K562 (cell line): ENCODE results near the gene MME. TPM values are rescaled to one million over a fixed set of nuclear protein-coding genes. Genes with fewer than 3 reads are reported as not detected.
A peak's percentile ranks its signal among the peaks of the same experiment; 100 is the strongest.

Experiments
- ATF1 ChIP-seq, 2 experiments: fragments of 450-650 bp in 1 of 2; IDR thresholded peaks; 2 replicates each; pipeline ENCODE4 v1.6.1; 2016; ENCODE audit warnings: missing compliant biosample characterization in 1 of 2, missing genetic modification characterization in 1 of 2
- BACH1 ChIP-seq: fragments of 200-800 bp; sonication (Bioruptor generic); IDR thresholded peaks from 2 replicates; pipeline ENCODE4 v1.6.1; 2016; ENCODE audit warnings: missing genetic modification characterization, missing compliant biosample characterization
- CBFA2T2 ChIP-seq: fragments of 450-650 bp; conservative IDR thresholded peaks from 2 replicates; pipeline ENCODE4 v1.6.1; 2017; ENCODE audit warnings: mild to moderate bottlenecking
- DDX20 ChIP-seq: fragments of 450-650 bp; IDR thresholded peaks from 2 replicates; pipeline ENCODE4 v1.6.1; 2016; ENCODE audit warnings: missing genetic modification characterization, low read depth, mild to moderate bottlenecking, missing compliant biosample characterization, moderate library complexity
- GATAD2B ChIP-seq: fragments of 450-650 bp; IDR thresholded peaks from 2 replicates; pipeline ENCODE4 v1.6.1; 2017; ENCODE audit warnings: mild to moderate bottlenecking, borderline replicate concordance
- KLF1 ChIP-seq: fragments of 450-650 bp; IDR thresholded peaks from 2 replicates; pipeline ENCODE4 v1.6.1; 2016; ENCODE audit warnings: missing genetic modification characterization, missing compliant biosample characterization
- MAZ ChIP-seq, 2 experiments: fragments of 450-650 bp in 1 of 2; sonication (generic) in 1 of 2; formaldehyde crosslinking; IDR thresholded peaks in 1 of 2; conservative IDR thresholded peaks in 1 of 2; 2 replicates each; pipeline versions ENCODE4 v1.4.0 to v1.5.0; 2020; ENCODE audit warnings: mild to moderate bottlenecking in 1 of 2, missing genetic modification reagents in 1 of 2
- NUFIP1 ChIP-seq: fragments of 450-650 bp; IDR thresholded peaks from 2 replicates; pipeline ENCODE4 v1.6.1; 2018; ENCODE audit not compliant: partially characterized antibody
- PHF8 ChIP-seq: fragments of 200-600 bp; sonication (generic); IDR thresholded peaks from 2 replicates; pipeline ENCODE4 v1.6.1; 2012; ENCODE audit warnings: mixed run types, mild to moderate bottlenecking, inconsistent platforms, low read length, moderate library complexity, borderline replicate concordance
- SOX6 ChIP-seq: fragments of 450-650 bp; IDR thresholded peaks from 2 replicates; pipeline ENCODE4 v1.6.1; 2014; ENCODE audit warnings: mild to moderate bottlenecking
- YY1 ChIP-seq, 3 experiments: IDR thresholded peaks; 2 replicates each; pipeline ENCODE4 v1.6.1; 2011; ENCODE audit warnings: low read length in 2 of 3, mild to moderate bottlenecking in 2 of 3, moderate library complexity in 2 of 3, borderline replicate concordance in 1 of 3, control low read depth in 1 of 3, low read depth in 1 of 3; ENCODE audit not compliant: insufficient read depth in 3 of 3, insufficient replicate concordance in 2 of 3, control insufficient read depth in 1 of 3, insufficient read length in 1 of 3; ENCODE audit errors: extremely low read depth in 1 of 3
- ZNF121 ChIP-seq: sonication (generic); formaldehyde crosslinking; conservative IDR thresholded peaks from 2 replicates; pipeline ENCODE4 v1.8.0; 2022; ENCODE audit warnings: missing genetic modification reagents
- ZNF217 ChIP-seq: sonication (generic); formaldehyde crosslinking; IDR thresholded peaks from 2 replicates; pipeline ENCODE4 v1.8.0; 2022; ENCODE audit warnings: mild to moderate bottlenecking, missing genetic modification reagents
- ZNF318 ChIP-seq, 2 experiments: fragments of 450-650 bp; IDR thresholded peaks; 2 replicates each; pipeline ENCODE4 v1.6.1; 2016; ENCODE audit warnings: mild to moderate bottlenecking in 2 of 2, borderline replicate concordance in 1 of 2, low read depth in 1 of 2, moderate library complexity in 1 of 2
- ZNF354B ChIP-seq: fragments of 250-450 bp; sonication (Bioruptor Pico); IDR thresholded peaks from 2 replicates; pipeline ENCODE4 v1.4.0; 2020
- polyA plus RNA-seq, 8 experiments: library from polyadenylated mRNA; depleted of rRNA in 4 of 8; stranded (reverse) in 5 of 8; unstranded in 3 of 8; fragments of >200 nt; fragmentation: Nextera tagmentation in 2 of 8; fragmentation: Illumina TruSeq in 1 of 8; extraction: Ambion mirVana in 2 of 8; extraction: Trizol in 1 of 8; gene quantifications; 2 replicates each; pipeline versions ENCODE4 v1.2.1 to v1.2.3, GENCODE V29; 2011 to 2014; ENCODE audit warnings: inconsistent platforms in 1 of 8, missing spikeins in 1 of 8
- total RNA-seq, 7 experiments: library from RNA; depleted of rRNA in 6 of 7; stranded (reverse); fragments of >200 nt in 6 of 7; fragmentation: Illumina TruSeq in 2 of 7; extraction: Trizol in 2 of 7; gene quantifications; 2 replicates each; pipeline versions ENCODE4 v1.2.1 to v1.2.3, GENCODE V29; 2011 to 2021; ENCODE audit warnings: low replicate concordance in 1 of 7
- TF ChIP-seq, protein P1 (sequence below): sonication (generic); formaldehyde crosslinking; IDR thresholded peaks from 2 replicates; pipeline ENCODE4 v1.8.0; 2022; ENCODE audit warnings: mild to moderate bottlenecking, missing genetic modification reagents
- TF ChIP-seq, protein P2 (sequence below): fragments of 450-650 bp; IDR thresholded peaks from 2 replicates; pipeline ENCODE4 v1.6.1; 2016; ENCODE audit warnings: low read depth, mild to moderate bottlenecking, moderate library complexity

MME gene
- total and polyA plus RNA-seq, 9 of the 15 experiments (the other 6 are each of a cell fraction or from before 2014, with no cell fraction given), result 0.80 to 8.6 (median 2.5) TPM

DNA sequence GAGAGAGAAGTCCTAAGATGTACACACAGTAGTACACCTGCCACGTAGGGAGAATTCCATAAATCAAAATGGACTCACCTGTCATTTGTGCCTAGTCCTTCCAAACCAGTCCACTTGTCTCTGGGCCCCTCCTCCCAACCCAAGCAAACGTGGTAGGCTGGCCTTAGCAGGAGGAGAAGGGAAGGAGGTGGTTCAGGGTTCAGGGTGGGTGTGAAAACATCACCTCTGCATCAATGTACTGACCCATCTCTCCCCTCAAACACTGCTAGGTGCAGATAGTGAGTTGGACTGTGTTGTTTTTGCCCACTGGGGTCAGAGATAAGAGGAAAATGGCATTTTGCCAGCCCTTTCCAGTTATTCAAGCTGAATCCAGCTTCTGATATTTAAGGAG lies 99.3 kb downstream of the MME start (continued):
- TF ChIP-seq ATF1 (CRISPR knock-in tag; IDR thresholded peaks at IDR 0.05) (no peak), ATF1 (tag; IDR thresholded peaks at IDR 0.05) (no peak), BACH1 (tag) (no peak), SOX6 (peak; percentile 80), PHF8 (no peak), ZNF318 (IDR thresholded peaks at IDR 0.05; ENCODE audit: borderline replicate concordance in 1 of 2, low read depth in 1 of 2) (no peak), ZNF217 (CRISPR knock-in tag) (no peak), GATAD2B (no peak), ZNF121 (CRISPR knock-in tag) (no peak), YY1 (IDR thresholded peaks at IDR 0.05; ENCODE audit: borderline replicate concordance in 1 of 3, control insufficient read depth in 1 of 3, extremely low read depth in 1 of 3, insufficient read depth in 3 of 3, insufficient read length in 1 of 3, insufficient replicate concordance in 2 of 3, low read depth in 1 of 3, low read length in 2 of 3) (peak in 1 of 3 experiments; percentile 16), MAZ (CRISPR knock-in tag; conservative IDR thresholded peaks at IDR 0.05 in 1 of 2, IDR thresholded peaks at IDR 0.05 in 1 of 2) (no peak), DDX20 (tag) (no peak), NUFIP1 (no peak), CBFA2T2 (peak; percentile 92), ZNF354B (CRISPR knock-in tag) (no peak), KLF1 (tag) (no peak)
- TF ChIP-seq, protein P1, sequence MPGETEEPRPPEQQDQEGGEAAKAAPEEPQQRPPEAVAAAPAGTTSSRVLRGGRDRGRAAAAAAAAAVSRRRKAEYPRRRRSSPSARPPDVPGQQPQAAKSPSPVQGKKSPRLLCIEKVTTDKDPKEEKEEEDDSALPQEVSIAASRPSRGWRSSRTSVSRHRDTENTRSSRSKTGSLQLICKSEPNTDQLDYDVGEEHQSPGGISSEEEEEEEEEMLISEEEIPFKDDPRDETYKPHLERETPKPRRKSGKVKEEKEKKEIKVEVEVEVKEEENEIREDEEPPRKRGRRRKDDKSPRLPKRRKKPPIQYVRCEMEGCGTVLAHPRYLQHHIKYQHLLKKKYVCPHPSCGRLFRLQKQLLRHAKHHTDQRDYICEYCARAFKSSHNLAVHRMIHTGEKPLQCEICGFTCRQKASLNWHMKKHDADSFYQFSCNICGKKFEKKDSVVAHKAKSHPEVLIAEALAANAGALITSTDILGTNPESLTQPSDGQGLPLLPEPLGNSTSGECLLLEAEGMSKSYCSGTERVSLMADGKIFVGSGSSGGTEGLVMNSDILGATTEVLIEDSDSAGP, result no peak
- TF ChIP-seq, protein P2, sequence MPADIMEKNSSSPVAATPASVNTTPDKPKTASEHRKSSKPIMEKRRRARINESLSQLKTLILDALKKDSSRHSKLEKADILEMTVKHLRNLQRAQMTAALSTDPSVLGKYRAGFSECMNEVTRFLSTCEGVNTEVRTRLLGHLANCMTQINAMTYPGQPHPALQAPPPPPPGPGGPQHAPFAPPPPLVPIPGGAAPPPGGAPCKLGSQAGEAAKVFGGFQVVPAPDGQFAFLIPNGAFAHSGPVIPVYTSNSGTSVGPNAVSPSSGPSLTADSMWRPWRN, result no peak
